ENCODE data around the gene SRSF9. TPM values are rescaled to one million over a fixed set of nuclear protein-coding genes. Genes with fewer than 3 reads are reported as not detected.

Gene SRSF9
- total RNA-seq, 1 donor from 2014 or later, result 113 TPM

- Mint-ChIP-seq H3K27ac (ENCODE audit: unreplicated experiment) (no peak overlapping the region), H3K9me3 (ENCODE audit: low read depth) (no peaks in the 10 kb centered on the region), H3K36me3 (ENCODE audit: low read depth) (no peaks in the 10 kb centered on the region), H3K4me1 (ENCODE audit: low read depth) (no peaks in the 10 kb centered on the region), H3K27me3 (ENCODE audit: low read depth) (peaks cover 2% of the 10 kb centered on the region), H3K4me3 (ENCODE audit: unreplicated experiment) (no peak overlapping the region)
- no peak for DNase-seq (ENCODE audit: low spot score)
- TF ChIP-seq, protein P1, sequence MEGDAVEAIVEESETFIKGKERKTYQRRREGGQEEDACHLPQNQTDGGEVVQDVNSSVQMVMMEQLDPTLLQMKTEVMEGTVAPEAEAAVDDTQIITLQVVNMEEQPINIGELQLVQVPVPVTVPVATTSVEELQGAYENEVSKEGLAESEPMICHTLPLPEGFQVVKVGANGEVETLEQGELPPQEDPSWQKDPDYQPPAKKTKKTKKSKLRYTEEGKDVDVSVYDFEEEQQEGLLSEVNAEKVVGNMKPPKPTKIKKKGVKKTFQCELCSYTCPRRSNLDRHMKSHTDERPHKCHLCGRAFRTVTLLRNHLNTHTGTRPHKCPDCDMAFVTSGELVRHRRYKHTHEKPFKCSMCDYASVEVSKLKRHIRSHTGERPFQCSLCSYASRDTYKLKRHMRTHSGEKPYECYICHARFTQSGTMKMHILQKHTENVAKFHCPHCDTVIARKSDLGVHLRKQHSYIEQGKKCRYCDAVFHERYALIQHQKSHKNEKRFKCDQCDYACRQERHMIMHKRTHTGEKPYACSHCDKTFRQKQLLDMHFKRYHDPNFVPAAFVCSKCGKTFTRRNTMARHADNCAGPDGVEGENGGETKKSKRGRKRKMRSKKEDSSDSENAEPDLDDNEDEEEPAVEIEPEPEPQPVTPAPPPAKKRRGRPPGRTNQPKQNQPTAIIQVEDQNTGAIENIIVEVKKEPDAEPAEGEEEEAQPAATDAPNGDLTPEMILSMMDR (IDR thresholded peaks at IDR 0.05), result no peak
Measured at GRCh38 chr12:120412421-120412820, 57.1 kb downstream of the SRSF9 start.

Other genes with a start within 250 kb of the SRSF9 start
- 68.1 to 79.5 TPM (median 70.5 TPM) in 3 replicates for gene PXN, start 204.0 kb downstream of the SRSF9 start, total RNA-seq
- gene RNU4-2, start 177.8 kb downstream of the SRSF9 start, total RNA-seq, result 4,282 to 4,899 TPM (median 4,793 TPM) in 3 replicates
- 1,613 to 1,880 TPM (median 1,738 TPM) in 3 replicates for gene RNU4-1, start 176.5 kb downstream of the SRSF9 start, total RNA-seq
- gene SIRT4, start 167.4 kb downstream of the SRSF9 start, total RNA-seq, result 2.2 to 2.4 TPM (median 2.2 TPM) in 3 replicates
- 0.42 to 1.1 TPM in 2 of 3 replicates, not detected in the other for gene PLA2G1B, start 142.0 kb downstream of the SRSF9 start, total RNA-seq
- gene MSI1, start 100.6 kb downstream of the SRSF9 start, total RNA-seq, result 2.5 to 2.8 TPM (median 2.6 TPM) in 3 replicates
- 299 to 302 TPM (median 300 TPM) in 3 replicates for gene COX6A1, start 31.6 kb downstream of the SRSF9 start, total RNA-seq
- gene TRIAP1, start 23.4 kb downstream of the SRSF9 start, total RNA-seq, result 26.3 to 32.3 TPM (median 27.1 TPM) in 3 replicates
- gene GATC, start 23.3 kb downstream of the SRSF9 start, total RNA-seq, result 17.6 to 18.8 TPM (median 18.0 TPM) in 3 replicates
- 317 to 550 TPM (median 322 TPM) in 3 replicates for gene DYNLL1, start 26.4 kb upstream of the SRSF9 start, total RNA-seq
- 16.2 to 22.9 TPM (median 19.8 TPM) in 3 replicates for gene COQ5, start 59.4 kb upstream of the SRSF9 start, total RNA-seq
- gene RNF10, start 64.6 kb upstream of the SRSF9 start, total RNA-seq, result 136 to 138 TPM (median 136 TPM) in 3 replicates
- gene POP5, start 111.7 kb upstream of the SRSF9 start, total RNA-seq, result 25.1 to 59.8 TPM (median 27.8 TPM) in 3 replicates
- gene CABP1, start 170.9 kb upstream of the SRSF9 start, total RNA-seq, result not detected in 3 replicates
- 143 to 204 TPM (median 144 TPM) in 3 replicates for gene MLEC, start 217.4 kb upstream of the SRSF9 start, total RNA-seq
- 21.9 to 22.7 TPM (median 22.3 TPM) in 3 replicates for gene UNC119B, start 240.7 kb upstream of the SRSF9 start, total RNA-seq